Suprapubic skin (tissue), 4 donors: ENCODE measurements around the gene EBI3. TPM values are rescaled to one million over a fixed set of nuclear protein-coding genes. Genes with fewer than 3 reads are reported as not detected.
A peak's percentile ranks its signal among the peaks of the same experiment; 100 is the strongest.
"Not testable (repeated sequence)": the region's sequence is repeated elsewhere in the genome, so short reads cannot be mapped to it uniquely, and the experiment has no call there.

Experiments
- DNase-seq, 2 donors: peaks; one replicate each; pipeline ENCODE4 v3.0.0-alpha.2; 2019; ENCODE audit warnings: low spot score in 2 of 2
- H3K27ac ChIP-seq: fragments of 200-600 bp; sonication (generic); one replicate; pipeline ENCODE4 v1.5.1; 2019
- H3K27me3 ChIP-seq: fragments of 200-600 bp; sonication (generic); one replicate; pipeline ENCODE4 v1.5.1; 2019
- H3K36me3 ChIP-seq: fragments of 200-600 bp; sonication (generic); one replicate; pipeline ENCODE4 v1.5.1; 2019
- H3K4me1 ChIP-seq: fragments of 200-600 bp; sonication (generic); one replicate; pipeline ENCODE4 v1.5.1; 2019
- H3K4me3 ChIP-seq: fragments of 200-600 bp; sonication (generic); one replicate; pipeline ENCODE4 v1.5.1; 2019; ENCODE audit warnings: mild to moderate bottlenecking
- H3K9me3 ChIP-seq: fragments of 200-600 bp; sonication (generic); one replicate; pipeline ENCODE4 v1.5.1; 2019
- EP300 ChIP-seq: sonication (generic); formaldehyde crosslinking; IDR thresholded peaks from one replicate; pipeline ENCODE4 v1.6.1; 2017; ENCODE audit warnings: antibody characterized with exemption
- POLR2A ChIP-seq, 2 donors: fragments of 450-650 bp; IDR thresholded peaks; one replicate each; pipeline ENCODE4 v1.6.1; 2017; ENCODE audit warnings: antibody characterized with exemption in 2 of 2, mild to moderate bottlenecking in 2 of 2, moderate library complexity in 2 of 2
- POLR2AphosphoS5 ChIP-seq, 3 donors: sonication (generic); formaldehyde crosslinking; IDR thresholded peaks; one replicate each; pipeline ENCODE4 v1.6.1; 2017; ENCODE audit warnings: antibody characterized with exemption in 3 of 3
- WGBS: methylation state at CpG from one replicate; pipeline ENCODE4 v1.1.5; 2018; 5-methylcytosine and 5-hydroxymethylcytosine counted together
- total RNA-seq, 4 donors: library from RNA; depleted of rRNA; stranded (reverse); fragments of >200 nt; gene quantifications; one replicate each; pipeline ENCODE4 v1.1.0, GENCODE V29; 2016
- TF ChIP-seq, protein P1 (sequence below), 2 donors: fragments of 200-600 bp in 1 of 2; fragments of 450-650 bp in 1 of 2; sonication (generic) in 1 of 2; IDR thresholded peaks; one replicate each; pipeline ENCODE4 v1.5.1; 2016 to 2019; ENCODE audit warnings: antibody characterized with exemption in 2 of 2, mild to moderate bottlenecking in 1 of 2, moderate library complexity in 1 of 2

The EBI3 gene
- total RNA-seq, 4 donors from 2014 or later = 0.57 to 0.89 (median 0.57) TPM; not detected in 1

GRCh38 chr19:4234142-4234861 is 5.0 kb downstream of the EBI3 start:
- DNase-seq = no peak
- no peaks in the 10 kb centered on the region for H3K4me1 ChIP-seq
- no peak overlapping the region for H3K27ac ChIP-seq
- TF ChIP-seq POLR2A (IDR thresholded peaks at IDR 0.05) = no peak
- TF ChIP-seq EP300 = no peak
- TF ChIP-seq, protein P1, sequence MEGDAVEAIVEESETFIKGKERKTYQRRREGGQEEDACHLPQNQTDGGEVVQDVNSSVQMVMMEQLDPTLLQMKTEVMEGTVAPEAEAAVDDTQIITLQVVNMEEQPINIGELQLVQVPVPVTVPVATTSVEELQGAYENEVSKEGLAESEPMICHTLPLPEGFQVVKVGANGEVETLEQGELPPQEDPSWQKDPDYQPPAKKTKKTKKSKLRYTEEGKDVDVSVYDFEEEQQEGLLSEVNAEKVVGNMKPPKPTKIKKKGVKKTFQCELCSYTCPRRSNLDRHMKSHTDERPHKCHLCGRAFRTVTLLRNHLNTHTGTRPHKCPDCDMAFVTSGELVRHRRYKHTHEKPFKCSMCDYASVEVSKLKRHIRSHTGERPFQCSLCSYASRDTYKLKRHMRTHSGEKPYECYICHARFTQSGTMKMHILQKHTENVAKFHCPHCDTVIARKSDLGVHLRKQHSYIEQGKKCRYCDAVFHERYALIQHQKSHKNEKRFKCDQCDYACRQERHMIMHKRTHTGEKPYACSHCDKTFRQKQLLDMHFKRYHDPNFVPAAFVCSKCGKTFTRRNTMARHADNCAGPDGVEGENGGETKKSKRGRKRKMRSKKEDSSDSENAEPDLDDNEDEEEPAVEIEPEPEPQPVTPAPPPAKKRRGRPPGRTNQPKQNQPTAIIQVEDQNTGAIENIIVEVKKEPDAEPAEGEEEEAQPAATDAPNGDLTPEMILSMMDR (IDR thresholded peaks at IDR 0.05) = no peak
- no peak for TF ChIP-seq POLR2AphosphoS5 (IDR thresholded peaks at IDR 0.05)
- H3K36me3 ChIP-seq = no peaks in the 10 kb centered on the region
- peaks cover 54% of the 10 kb centered on the region for H3K27me3 ChIP-seq
- 61% methylated on average over 21 of the region's 21 CpGs for whole genome bisulfite sequencing
- H3K9me3 ChIP-seq = no peaks in the 10 kb centered on the region
- H3K4me3 ChIP-seq = no peak overlapping the region

- H3K4me3 ChIP-seq = no peak overlapping the region
- H3K36me3 ChIP-seq = no peaks in the 10 kb centered on the region
- H3K9me3 ChIP-seq = no peaks in the 10 kb centered on the region
- WGBS = 67% methylated on average over 3 of the region's 13 CpGs
- H3K27me3 ChIP-seq = peaks cover 49% of the 10 kb centered on the region
- no peak overlapping the region for H3K27ac ChIP-seq
- DNase-seq = no peak
- no peaks in the 10 kb centered on the region for H3K4me1 ChIP-seq
- TF ChIP-seq, protein P1 (IDR thresholded peaks at IDR 0.05) = no peak
- no peak for TF ChIP-seq POLR2AphosphoS5 (IDR thresholded peaks at IDR 0.05)
These were observed 5.5 kb downstream of the EBI3 start for GRCh38 chr19:4234862-4235201.

DNA sequence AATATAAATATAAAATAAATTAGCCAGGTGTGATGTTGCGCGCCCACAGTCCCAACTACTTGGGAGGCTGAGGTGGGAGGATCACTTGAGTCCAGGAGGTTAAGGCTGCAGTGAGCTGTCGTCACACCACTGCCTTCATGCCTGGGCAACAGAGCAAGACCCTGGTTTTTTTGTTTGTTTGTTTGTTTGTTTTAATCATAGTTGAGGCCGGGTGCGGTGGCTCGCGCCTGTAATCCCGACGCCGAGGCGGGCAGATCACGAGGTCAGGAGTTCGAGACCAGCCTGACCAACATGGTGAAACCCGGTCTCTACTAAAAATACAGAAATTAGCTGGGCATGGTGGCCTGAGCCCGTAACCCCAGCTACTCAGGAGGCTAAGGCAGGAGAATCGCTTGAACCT is 8.2 kb downstream of the EBI3 start:
- not testable (repeated sequence) for DNase-seq, H3K4me1 ChIP-seq, H3K9me3 ChIP-seq, H3K27ac ChIP-seq, H3K36me3 ChIP-seq, H3K4me3 ChIP-seq
- 90% methylated on average over 16 of the region's 16 CpGs for WGBS
- peaks cover 28% of the 10 kb centered on the region for H3K27me3 ChIP-seq

DNA sequence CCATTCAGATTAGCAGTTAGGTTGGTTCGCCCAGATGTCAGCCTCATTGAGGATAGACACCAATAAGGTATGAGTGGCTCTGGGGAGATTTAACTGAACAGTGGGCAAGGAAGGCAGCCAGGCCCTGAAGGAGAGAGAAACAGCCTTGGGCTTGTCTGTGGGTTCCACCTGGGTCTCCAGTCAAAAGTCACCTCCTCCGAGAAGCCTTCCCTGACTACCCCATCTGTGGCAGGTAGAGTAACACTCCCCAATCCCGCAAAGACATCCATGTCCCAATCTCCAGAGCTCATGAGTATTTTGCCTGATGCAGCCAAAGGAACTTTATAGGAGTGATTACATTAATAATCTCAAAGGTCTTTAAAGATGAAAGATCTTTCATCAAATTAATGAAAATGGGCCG is 9.5 kb downstream of the EBI3 start:
- no peak overlapping the region for H3K27ac ChIP-seq
- no peaks in the 10 kb centered on the region for H3K4me1 ChIP-seq
- H3K4me3 ChIP-seq = no peak overlapping the region
- TF ChIP-seq EP300 = no peak
- no peak for TF ChIP-seq POLR2A (IDR thresholded peaks at IDR 0.05)
- no peak for TF ChIP-seq POLR2AphosphoS5 (IDR thresholded peaks at IDR 0.05)
- 88% methylated on average over 4 of the region's 4 CpGs for WGBS
- peaks cover 17% of the 10 kb centered on the region for H3K27me3 ChIP-seq
- H3K9me3 ChIP-seq = no peaks in the 10 kb centered on the region
- no peaks in the 10 kb centered on the region for H3K36me3 ChIP-seq
- no peak for DNase-seq

DNA sequence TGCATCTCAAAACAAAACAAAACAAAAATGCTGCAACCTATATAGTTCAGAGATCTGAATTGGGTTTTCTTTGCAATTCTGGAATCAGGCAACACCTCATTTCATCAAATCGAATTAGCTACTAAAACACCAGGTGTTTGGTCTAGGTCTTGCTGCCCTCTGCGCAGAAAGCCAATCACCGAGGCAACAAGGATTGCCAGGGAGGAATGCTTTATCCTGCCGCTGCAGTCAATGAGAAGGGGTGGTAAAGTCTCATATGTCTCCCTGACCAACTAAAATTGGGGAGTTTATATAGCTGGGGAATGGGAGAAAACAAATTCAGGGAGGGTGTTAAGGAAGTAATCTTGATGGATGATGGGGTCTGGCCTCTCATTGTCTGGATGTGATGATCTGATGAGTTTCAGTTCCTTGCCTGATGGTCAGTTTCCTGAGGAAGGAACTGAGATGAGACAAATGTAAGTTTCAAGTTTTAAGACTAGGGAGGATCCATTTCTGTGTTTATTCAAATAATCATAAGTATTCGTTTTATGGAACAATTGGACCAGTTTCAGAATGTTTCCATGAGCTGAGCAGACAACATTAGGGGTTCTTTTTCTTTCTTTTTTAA is 12.6 kb downstream of the EBI3 start:
- WGBS = 88% methylated on average over 5 of the region's 5 CpGs
- TF ChIP-seq POLR2A (IDR thresholded peaks at IDR 0.05) (no peak), POLR2AphosphoS5 (IDR thresholded peaks at IDR 0.05) (no peak)
- Histone ChIP-seq H3K27ac (peak overlapping the region; percentile 6), H3K4me1 (peaks cover 5% of the 10 kb centered on the region), H3K27me3 (peaks cover 4% of the 10 kb centered on the region), H3K9me3 (no peaks in the 10 kb centered on the region), H3K4me3 (no peak overlapping the region), H3K36me3 (no peaks in the 10 kb centered on the region)
- DNase-seq = no peak

DNA sequence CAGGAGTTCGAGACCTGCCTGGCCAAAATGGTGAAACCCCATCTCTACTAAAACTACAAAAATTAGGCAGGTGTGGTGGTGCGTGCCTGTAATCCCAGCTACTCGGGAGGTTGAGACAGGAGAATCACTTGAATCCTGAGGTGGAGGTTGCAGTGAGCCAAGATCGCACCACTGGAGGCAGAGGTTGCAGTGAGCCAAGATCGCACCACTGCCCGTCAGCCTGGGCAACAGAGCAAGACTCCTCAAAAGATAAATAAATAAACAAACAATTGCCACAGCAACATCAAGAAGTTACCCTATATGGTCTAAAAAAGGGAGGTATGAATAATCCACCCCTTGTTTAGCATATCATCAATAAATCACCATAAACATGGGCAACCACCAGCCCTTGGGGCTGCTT is 16.6 kb downstream of the EBI3 start:
- DNase-seq, H3K9me3 ChIP-seq, H3K27me3 ChIP-seq, H3K4me3 ChIP-seq, H3K27ac ChIP-seq: not testable (repeated sequence)
- 94% methylated on average over 6 of the region's 6 CpGs for WGBS
- peaks cover 24% of the 10 kb centered on the region for H3K36me3 ChIP-seq
- peaks cover 13% of the 10 kb centered on the region for H3K4me1 ChIP-seq

GRCh38 chr19:4246767-4247593 is 17.7 kb downstream of the EBI3 start, which contains the start of gene YJU2:
YJU2 (plus strand) TSS chr19:4247080; CDS start chr19:4247147, 67 bp downstream.
- Histone ChIP-seq H3K27ac (peak within 1 kb of the TSS; percentile 98), H3K9me3 (no peaks in the 10 kb centered on the region), H3K4me3 (peak within 1 kb of the TSS; percentile 72), H3K27me3 (no peaks in the 10 kb centered on the region), H3K4me1 (peaks cover 13% of the 10 kb centered on the region), H3K36me3 (peaks cover 34% of the 10 kb centered on the region)
- WGBS = 0% methylated on average over 40 of the region's 45 CpGs
- peak; percentile 99 for DNase-seq
- TF ChIP-seq, protein P1 (IDR thresholded peaks at IDR 0.05) = peak in 1 of 2 donors; percentile 28
- TF ChIP-seq EP300 = no peak
- peak in 1 of 2 donors; percentile 30 for TF ChIP-seq POLR2A (IDR thresholded peaks at IDR 0.05)
- peak; percentile 11 to 94 (median 94) for TF ChIP-seq POLR2AphosphoS5 (IDR thresholded peaks at IDR 0.05)
